ENCODE results near the gene ACMSD.
A peak's percentile ranks its signal among the peaks of the same experiment; 100 is the strongest.
"Not testable (repeated sequence)": the region's sequence is repeated elsewhere in the genome, so short reads cannot be mapped to it uniquely, and the experiment has no call there.

Gene ACMSD

DNA sequence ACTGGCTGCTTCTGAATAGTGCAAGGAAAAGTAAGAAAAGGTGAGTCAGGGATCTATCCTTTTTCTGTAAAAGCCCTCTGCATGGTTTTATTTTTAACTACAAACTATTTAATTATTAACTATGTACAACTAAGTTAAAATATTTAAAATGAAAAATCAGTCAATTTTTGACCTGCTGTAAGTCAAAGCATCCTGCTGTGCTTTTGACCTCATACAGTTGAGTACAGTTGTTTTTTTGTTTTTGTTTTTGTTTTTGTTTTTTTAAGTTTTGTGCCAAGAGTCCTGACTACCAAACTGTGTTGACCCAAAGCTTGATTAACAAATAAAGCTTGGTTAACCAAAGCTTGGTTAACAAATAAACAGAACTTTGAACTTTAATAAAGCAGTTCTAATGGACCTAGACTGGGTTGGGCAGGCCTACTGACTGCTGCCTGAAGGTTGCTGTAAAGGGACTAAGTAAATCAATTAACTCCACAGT lies at the start of gene ACMSD:
ACMSD (plus strand) TSS at position 474 of the 478 bp plus-strand sequence. CDS start 67 bp downstream, outside the sequence.
- no peak for DNase-seq

DNA sequence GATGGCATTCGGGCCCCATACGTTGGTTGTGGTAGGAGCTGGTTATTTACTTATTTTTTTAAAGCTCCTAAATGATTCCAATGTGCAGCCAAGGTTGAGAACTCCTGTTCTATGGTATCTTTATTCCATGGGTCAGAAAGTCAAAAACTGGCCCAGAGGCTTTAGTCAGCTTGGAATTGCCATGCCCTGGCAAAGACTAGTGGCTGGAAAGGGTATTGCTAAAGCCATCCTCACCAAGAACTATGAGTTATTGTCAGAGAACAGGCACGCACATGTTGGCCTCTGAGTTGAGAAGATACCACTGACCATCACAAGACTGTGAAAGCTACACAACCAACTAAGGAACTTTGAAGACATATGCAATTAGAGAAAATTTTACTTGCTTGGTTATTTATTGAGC lies 47.9 kb upstream of the ACMSD start:
- DNase-seq, result no peak

GRCh38 chr2:134791616-134792015 lies 46.8 kb upstream of the ACMSD start:
- no peak for DNase-seq

GRCh38 chr2:134792186-134792585 lies 46.2 kb upstream of the ACMSD start:
- no peak for DNase-seq

- DNase-seq, result no peak
Observed at GRCh38 chr2:134795765-134796164, 42.7 kb upstream of the ACMSD start.

DNA sequence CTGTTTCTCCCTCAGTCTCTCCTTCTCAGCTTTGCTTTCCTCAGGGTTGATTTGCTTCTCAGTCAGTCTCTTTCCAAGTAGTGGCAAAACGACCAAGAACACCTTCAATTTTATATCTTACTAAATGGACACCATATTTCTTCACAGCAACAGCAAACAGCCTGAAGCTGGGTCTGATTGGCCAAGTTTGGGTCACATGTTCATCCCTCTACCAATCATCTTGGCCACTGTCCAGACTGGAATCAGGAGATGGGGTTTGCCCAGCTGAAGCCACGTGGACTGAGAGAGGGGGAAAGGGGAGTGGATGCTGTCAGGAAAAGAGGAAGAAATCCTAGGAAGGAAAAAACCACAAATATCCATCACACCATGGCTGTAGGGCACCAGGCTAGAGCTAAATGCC lies 42.0 kb upstream of the ACMSD start:
- DNase-seq, result no peak

GRCh38 chr2:134799936-134800335 lies 38.5 kb upstream of the ACMSD start:
- DNase-seq, result no peak

- DNase-seq, result no peak
Observed at GRCh38 chr2:134800341-134800740, 38.1 kb upstream of the ACMSD start.

GRCh38 chr2:134803609-134804405 lies 34.6 kb upstream of the ACMSD start:
- not testable (repeated sequence) for DNase-seq

DNA sequence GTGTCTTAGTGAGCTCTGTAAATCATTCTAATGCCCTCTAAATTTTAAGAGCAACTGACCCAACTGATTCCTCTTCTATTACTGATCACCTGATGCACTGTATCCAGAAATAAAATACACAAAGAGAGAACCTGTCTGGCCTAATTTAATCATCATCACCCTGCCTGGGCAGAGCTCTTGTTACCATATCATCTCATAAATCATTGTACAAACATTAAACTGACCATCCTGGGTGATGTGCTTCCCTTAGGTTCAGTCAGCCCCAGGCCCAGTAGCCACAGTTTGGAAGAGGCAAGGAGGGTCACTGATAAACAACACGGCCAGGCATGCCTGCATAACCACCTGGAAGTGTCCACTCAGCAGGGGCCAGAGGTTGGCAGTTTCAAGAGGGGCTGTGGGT lies 22.7 kb upstream of the ACMSD start:
- no peak for DNase-seq

DNA sequence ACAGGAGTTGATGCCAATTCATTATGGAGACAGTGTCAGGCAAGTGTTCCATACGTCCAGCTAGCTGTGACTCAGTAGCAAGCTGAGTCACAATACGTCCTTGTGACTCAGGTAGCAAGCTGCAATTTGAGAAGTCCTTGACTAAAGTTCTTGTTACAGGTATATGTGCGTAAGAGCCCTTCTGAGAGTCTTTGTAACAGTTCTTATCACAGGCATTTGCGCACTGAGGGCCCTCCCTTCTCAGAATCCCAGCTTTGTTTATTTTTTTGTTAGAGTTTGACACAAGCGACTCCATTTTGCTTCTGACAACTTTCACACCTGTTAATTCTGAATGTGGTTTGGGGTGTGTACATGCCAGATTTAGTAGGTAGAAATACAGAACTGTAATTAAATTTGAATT lies 20.1 kb upstream of the ACMSD start:
- DNase-seq, result peak; percentile 22

DNA sequence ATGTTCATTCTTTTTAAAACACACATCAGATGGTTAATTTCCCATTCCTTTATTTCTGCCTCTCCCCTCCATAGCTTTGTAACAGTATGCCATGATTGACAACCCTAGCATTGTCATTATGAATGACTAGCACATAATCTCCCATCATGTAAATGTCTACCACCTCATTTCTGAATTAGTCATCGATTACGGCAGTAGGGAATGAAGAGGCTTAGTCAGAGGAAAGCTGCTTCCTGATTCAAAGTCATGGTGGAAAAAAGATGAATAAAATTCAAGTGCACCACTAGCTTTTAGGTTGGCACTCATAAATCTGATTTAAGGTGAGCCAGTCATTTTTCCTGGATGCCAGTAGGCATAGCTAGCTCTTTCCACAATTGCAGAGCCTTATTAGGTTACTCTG lies 19.1 kb upstream of the ACMSD start:
- peak; percentile 75 for DNase-seq

- no peak for DNase-seq
Observed at GRCh38 chr2:134823431-134823830, 15.0 kb upstream of the ACMSD start.

GRCh38 chr2:134823832-134824231 lies 14.6 kb upstream of the ACMSD start:
- no peak for DNase-seq

- DNase-seq, result not testable (repeated sequence)
Observed at GRCh38 chr2:134825716-134826115, 12.7 kb upstream of the ACMSD start.

- no peak for DNase-seq
Observed at GRCh38 chr2:134835471-134835870, 2.9 kb upstream of the ACMSD start.

DNA sequence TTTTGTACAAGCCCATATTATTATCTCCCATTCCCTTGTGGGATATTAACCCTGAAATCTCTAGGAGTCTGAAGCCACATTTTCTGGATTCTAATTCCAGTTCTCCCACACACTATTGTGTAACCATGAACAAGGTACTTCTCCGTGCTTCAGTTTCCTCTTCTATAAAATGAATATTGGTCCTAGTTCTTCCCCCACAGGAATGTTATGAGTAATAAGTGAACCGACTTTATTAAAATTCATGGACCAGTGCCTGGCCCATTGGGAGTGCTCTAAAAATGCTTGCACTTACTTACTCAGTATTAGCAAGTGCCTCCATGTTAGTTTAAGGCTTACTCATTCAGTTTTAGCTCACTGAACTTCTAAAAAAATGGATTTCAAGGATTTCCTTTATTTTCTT lies 1.4 kb upstream of the ACMSD start:
- DNase-seq, result peak; percentile 94

GRCh38 chr2:134839649-134840048 lies 1.2 kb downstream of the ACMSD start:
- no peak for DNase-seq

- no peak for DNase-seq
Observed at GRCh38 chr2:134842930-134843490, 4.6 kb downstream of the ACMSD start.

DNA sequence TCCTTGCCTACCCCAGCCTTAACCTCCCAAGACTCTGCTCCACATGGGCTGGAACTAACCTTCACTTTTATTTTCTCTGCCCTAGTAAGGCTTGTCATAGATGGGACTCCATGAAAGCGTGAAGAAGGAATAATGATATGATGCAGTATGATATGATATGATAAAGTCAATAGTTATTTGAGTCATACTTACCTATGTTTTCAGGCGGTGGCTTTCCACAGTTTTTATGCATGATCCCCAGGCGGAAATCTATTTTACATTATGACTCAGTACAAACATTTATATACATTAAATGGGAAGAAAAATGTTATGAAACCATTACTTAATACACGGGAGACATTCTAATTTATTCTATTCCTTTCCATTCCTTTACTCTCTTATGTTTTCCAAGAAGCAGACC lies 5.6 kb downstream of the ACMSD start:
- DNase-seq, result no peak

GRCh38 chr2:134845028-134845427 lies 6.6 kb downstream of the ACMSD start:
- DNase-seq, result no peak

GRCh38 chr2:134845719-134846118 lies 7.3 kb downstream of the ACMSD start:
- peak; percentile 56 for DNase-seq

- DNase-seq, result no peak
Observed at GRCh38 chr2:134846213-134846612, 7.8 kb downstream of the ACMSD start.

GRCh38 chr2:134847582-134847981 lies 9.2 kb downstream of the ACMSD start:
- DNase-seq, result not testable (repeated sequence)

- DNase-seq, result peak; percentile 11
Observed at GRCh38 chr2:134852518-134852917, 14.1 kb downstream of the ACMSD start.

Data from fibroblast of skin of right biceps (primary cell).